ENCODE data around the gene GRAP. TPM values are rescaled to one million over a fixed set of nuclear protein-coding genes. Genes with fewer than 3 reads are reported as not detected.
"Not testable (repeated sequence)": the region's sequence is repeated elsewhere in the genome, so short reads cannot be mapped to it uniquely, and the experiment has no call there.

The GRAP gene
- total RNA-seq, 1 donor from 2014 or later, result 3.6 TPM

GRCh38 chr17:19041871-19042270, 4.9 kb downstream of the GRAP start:
- DNase-seq, result not testable (repeated sequence)

GRCh38 chr17:19040350-19040749, 6.4 kb downstream of the GRAP start:
- not testable (repeated sequence) for DNase-seq

GRCh38 chr17:19038730-19039129, 8.0 kb downstream of the GRAP start:
- not testable (repeated sequence) for DNase-seq

- not testable (repeated sequence) for DNase-seq
Observed at GRCh38 chr17:19038007-19038406, 8.8 kb downstream of the GRAP start.

GRCh38 chr17:19037547-19037946, 9.2 kb downstream of the GRAP start:
- DNase-seq, result not testable (repeated sequence)

- DNase-seq, result not testable (repeated sequence)
Observed at GRCh38 chr17:19036186-19036585, 10.6 kb downstream of the GRAP start.

GRCh38 chr17:19032377-19032988, 14.3 kb downstream of the GRAP start:
- DNase-seq, result not testable (repeated sequence)

- DNase-seq, result not testable (repeated sequence)
Observed at GRCh38 chr17:19031729-19032128, 15.0 kb downstream of the GRAP start.

- DNase-seq, result not testable (repeated sequence)
Observed at GRCh38 chr17:19030771-19031449, 15.8 kb downstream of the GRAP start.

GRCh38 chr17:19029740-19030139, 17.0 kb downstream of the GRAP start:
- DNase-seq, result not testable (repeated sequence)

GRCh38 chr17:19028671-19029070, 18.1 kb downstream of the GRAP start:
- not testable (repeated sequence) for DNase-seq

- no peak for DNase-seq
Observed at GRCh38 chr17:19024101-19025078, 22.4 kb downstream of the GRAP start.

- no peak for DNase-seq
Observed at GRCh38 chr17:19023209-19023999, 23.4 kb downstream of the GRAP start.

GRCh38 chr17:19022747-19023146, 24.0 kb downstream of the GRAP start:
- DNase-seq, result no peak

GRCh38 chr17:19022128-19022527, 24.6 kb downstream of the GRAP start:
- DNase-seq, result no peak

- DNase-seq, result no peak
Observed at GRCh38 chr17:19021622-19022083, 25.1 kb downstream of the GRAP start.

GRCh38 chr17:19021011-19021621, 25.6 kb downstream of the GRAP start:
- DNase-seq, result not testable (repeated sequence)

GRCh38 chr17:19020016-19020415, 26.7 kb downstream of the GRAP start:
- no peak for DNase-seq

- no peak for DNase-seq
Observed at GRCh38 chr17:19019041-19019941, 27.5 kb downstream of the GRAP start.

- DNase-seq, result no peak
Observed at GRCh38 chr17:19018600-19018950, 28.2 kb downstream of the GRAP start.
